ENCODE measurements around the gene DNAJA2. TPM values are rescaled to one million over a fixed set of nuclear protein-coding genes. Genes with fewer than 3 reads are reported as not detected.
A peak's percentile ranks its signal among the peaks of the same experiment; 100 is the strongest.

Gene DNAJA2
- total RNA-seq, 1 donor from 2014 or later: 86.3 TPM

- DNase-seq (ENCODE audit: missing footprints) (no peak), ATAC-seq (no peak)
- intact Hi-C loops (cut with DNase I): no loop called here
These were observed 8.9 kb upstream of the DNAJA2 start for GRCh38 chr16:46982335-46982734.

DNA sequence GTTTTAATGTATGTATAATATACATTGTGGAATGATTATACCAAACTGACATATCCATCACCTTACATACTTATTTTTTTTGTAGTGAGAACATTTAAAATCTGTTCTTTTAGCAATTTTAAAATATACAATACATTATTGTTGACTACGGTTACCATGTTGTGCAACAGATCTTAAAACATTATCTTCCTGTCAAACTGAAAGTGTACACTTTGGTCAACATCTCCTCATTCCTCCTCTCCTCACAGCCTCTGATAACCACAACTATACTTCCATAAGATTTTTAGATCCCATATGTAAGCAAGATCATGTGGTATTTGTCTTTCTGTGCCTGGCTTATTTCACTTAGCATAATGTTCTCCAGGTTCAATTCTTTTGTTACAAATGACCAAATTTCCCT lies 7.5 kb upstream of the DNAJA2 start:
- intact Hi-C loops (cut with DNase I): no loop called here
- DNase-seq (ENCODE audit: missing footprints) (no peak), ATAC-seq (no peak)

- no peak for DNase-seq (ENCODE audit: missing footprints)
- intact Hi-C loops (cut with DNase I): no loop called here
- no peak for ATAC-seq
These were observed 3.1 kb upstream of the DNAJA2 start for GRCh38 chr16:46976550-46976949.

DNA sequence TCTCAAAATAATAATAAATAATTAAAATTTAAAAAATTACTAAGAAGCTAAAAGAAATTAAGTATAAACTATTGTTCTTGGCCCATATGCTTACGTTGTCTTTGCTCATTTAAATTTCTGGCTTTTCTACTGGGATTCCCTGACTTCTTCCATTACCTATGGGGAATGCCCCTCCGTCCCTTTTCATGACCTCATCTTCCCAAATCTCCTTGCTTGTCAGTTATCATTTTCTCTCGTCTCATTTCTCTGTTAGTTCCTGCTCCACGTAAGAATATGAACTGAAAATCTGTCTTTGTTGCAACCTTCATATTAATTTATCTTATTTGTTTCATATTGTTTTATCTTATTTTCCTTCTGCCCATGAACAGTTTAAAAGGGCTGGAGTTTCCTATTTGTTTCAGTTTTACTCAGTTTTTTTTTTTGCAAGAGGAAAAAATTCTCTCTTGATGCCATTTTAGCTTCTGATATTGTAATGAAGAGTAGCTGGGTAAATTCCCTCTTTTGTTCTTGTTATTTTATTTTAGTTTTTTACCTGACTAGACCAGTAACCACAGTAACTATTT lies 2.5 kb upstream of the DNAJA2 start:
- DNase-seq (ENCODE audit: missing footprints) (no peak), ATAC-seq (no peak)
- intact Hi-C loops (cut with DNase I): no loop called here

- DNase-seq (ENCODE audit: missing footprints) (no peak), ATAC-seq (no peak)
- intact Hi-C loops (cut with DNase I): no loop called here
These were observed 1.7 kb upstream of the DNAJA2 start for GRCh38 chr16:46975165-46975564.

DNA sequence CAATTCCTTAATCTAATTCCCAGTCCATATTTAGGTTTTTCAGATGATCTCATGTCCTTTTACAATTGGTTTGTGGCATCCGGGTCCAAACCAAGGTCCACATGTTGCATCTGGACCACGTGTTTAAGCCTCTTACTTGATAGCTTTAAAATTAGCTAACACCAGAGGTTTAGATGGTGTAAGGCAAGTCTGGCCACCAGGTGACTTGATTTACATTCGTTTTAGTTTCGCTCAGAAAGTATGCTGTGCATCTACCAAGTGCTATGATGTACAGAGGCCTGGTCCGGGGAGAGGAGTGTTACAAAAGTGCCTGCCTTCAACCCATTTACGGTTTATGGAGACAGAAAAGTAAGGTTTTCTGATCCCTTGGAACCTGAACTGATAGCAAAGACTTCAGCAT lies 878 bp upstream of the DNAJA2 start:
- ATAC-seq: no peak
- DNase-seq (ENCODE audit: missing footprints): no peak
- intact Hi-C loops (cut with DNase I): no loop called here

DNA sequence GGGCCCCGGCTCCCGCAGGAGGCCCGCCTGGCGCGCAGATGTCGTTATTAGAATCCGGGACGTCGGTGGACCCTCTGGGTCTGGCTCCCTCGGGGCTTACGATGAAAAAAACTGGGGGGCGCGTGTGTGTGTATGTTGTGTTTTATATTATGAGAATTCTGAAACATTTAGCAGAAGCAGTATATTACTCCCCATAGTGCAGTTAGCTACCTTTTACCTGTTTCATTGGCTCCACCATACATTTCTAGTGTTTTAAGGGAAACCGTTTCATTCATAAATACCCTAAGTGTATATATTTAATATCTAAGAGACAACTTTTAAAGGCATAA lies 486 bp upstream of the DNAJA2 start:
- no peak for ATAC-seq
- no peak for DNase-seq (ENCODE audit: missing footprints)
- intact Hi-C loops (cut with DNase I): no loop called here

- DNase-seq (ENCODE audit: missing footprints): peak; percentile 70
- intact Hi-C loops (cut with DNase I): no loop called here
These were observed 856 bp downstream of the DNAJA2 start for GRCh38 chr16:46972429-46973206.

DNA sequence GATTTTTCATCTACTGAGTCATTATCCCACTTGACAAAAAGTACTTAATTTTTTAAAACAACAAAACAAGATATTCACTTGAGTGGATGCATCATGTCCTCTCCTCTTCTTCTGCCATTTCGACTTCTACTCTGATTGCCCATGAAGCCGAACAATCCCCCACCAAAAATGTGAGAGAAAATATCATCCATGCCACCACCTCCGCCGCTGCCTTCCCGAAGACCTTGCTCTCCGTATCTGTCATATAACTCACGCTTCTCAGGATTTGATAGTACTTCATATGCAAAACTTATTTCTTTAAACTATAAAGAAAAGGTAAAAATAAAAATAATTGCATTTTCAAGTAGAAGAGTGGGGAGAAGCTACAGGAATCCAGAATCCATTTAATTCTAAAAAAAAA lies 2.2 kb downstream of the DNAJA2 start:
- DNase-seq (ENCODE audit: missing footprints): no peak
- intact Hi-C loops (cut with DNase I): no loop called here
- ATAC-seq: no peak

More at GRCh38 chr16:46972429-46973206, 856 bp downstream of the DNAJA2 start:
- ATAC-seq: peak; percentile 11

- DNase-seq (ENCODE audit: missing footprints) (no peak), ATAC-seq (peak; percentile 64)
- intact Hi-C loops (cut with DNase I): no loop called here
These were observed 3.4 kb downstream of the DNAJA2 start for GRCh38 chr16:46970089-46970488.

- intact Hi-C loops (cut with DNase I): no loop called here
- no peak for DNase-seq (ENCODE audit: missing footprints)
- ATAC-seq: no peak
These were observed 5.4 kb downstream of the DNAJA2 start for GRCh38 chr16:46968063-46968435.

DNA sequence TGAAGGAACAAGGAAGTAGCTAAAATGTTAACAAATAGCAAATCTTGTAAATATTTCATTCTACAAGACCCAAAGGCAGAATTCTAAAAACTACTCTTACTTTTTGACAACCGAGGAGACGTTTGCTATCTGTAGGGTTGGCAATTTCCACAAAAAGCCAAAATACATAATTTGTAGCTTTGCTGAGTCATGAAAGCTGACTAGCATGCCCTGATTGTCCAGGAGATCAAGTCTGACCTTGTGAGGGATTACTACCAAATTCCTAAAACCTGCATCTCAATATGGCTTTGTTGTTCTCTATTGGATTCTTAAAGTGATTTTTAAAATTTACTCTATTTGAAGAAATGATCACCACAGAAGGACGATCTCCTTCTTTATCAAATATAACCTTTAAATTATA lies 10.8 kb downstream of the DNAJA2 start:
- intact Hi-C loops (cut with DNase I): no loop called here
- ATAC-seq: no peak
- no peak for DNase-seq (ENCODE audit: missing footprints)

- no peak for DNase-seq (ENCODE audit: missing footprints)
- intact Hi-C loops (cut with DNase I): no loop called here
- no peak for ATAC-seq
These were observed 11.8 kb downstream of the DNAJA2 start for GRCh38 chr16:46961373-46962353.

DNA sequence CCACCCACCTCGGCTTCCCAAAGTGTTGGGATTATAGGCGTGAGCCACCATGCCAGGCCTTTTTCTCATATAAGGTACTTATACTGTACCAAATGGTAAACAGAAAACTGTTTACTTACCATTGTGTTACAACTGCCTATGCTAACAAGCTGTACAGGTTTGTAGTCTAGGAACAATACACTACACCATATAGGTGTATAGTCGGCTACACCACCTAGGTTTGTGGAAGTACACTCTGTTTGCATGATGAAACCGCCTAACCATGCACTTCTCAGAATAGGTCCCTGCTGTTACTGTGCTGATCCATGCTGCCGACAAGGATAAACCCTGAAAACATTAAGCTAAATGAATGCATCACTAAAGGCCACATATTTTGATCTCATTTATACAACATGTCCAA lies 18.9 kb downstream of the DNAJA2 start:
- ATAC-seq (no peak), DNase-seq (ENCODE audit: missing footprints) (no peak)
- intact Hi-C loops (cut with DNase I): no loop called here

GRCh38 chr16:46950009-46950408 lies 23.5 kb downstream of the DNAJA2 start:
- no peak for ATAC-seq
- no peak for DNase-seq (ENCODE audit: missing footprints)
- intact Hi-C loops (cut with DNase I): no loop called here

DNA sequence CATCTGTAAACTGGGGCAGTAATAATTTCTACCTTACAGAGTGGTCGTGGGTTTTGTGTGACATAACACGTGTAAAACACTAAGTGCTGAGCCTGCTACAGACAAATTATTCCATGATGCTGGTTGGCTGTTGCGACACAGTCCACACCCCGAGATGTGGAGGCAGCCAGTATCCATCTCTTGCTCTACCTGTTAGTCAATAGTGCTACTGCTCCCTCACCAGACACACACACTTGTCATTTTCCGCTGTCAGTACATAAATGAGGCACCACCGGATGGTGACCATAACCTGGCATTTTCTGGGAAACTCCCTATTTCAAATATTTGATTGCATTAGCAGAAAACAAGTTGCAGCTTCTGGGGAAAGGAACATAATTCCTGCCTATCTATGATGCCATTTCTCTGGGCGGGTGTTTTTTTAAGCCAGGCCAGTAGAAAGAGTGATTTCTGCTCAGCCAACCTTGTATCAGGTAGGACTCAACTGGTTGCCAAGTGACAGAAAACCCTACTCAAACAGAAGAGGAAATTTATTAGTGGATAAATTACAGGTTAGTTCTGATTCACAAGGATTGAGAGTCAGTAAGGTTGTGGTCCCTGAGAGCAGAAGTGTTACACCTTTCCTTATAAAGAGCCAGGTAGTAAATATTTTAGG lies 24.1 kb downstream of the DNAJA2 start:
- intact Hi-C loops (cut with DNase I): loop anchor here (5.0 kb wide), 1 partner anchor 1213 kb away; no protein-coding TSS in a partner anchor
- no peak for ATAC-seq
- no peak for DNase-seq (ENCODE audit: missing footprints)

DNA sequence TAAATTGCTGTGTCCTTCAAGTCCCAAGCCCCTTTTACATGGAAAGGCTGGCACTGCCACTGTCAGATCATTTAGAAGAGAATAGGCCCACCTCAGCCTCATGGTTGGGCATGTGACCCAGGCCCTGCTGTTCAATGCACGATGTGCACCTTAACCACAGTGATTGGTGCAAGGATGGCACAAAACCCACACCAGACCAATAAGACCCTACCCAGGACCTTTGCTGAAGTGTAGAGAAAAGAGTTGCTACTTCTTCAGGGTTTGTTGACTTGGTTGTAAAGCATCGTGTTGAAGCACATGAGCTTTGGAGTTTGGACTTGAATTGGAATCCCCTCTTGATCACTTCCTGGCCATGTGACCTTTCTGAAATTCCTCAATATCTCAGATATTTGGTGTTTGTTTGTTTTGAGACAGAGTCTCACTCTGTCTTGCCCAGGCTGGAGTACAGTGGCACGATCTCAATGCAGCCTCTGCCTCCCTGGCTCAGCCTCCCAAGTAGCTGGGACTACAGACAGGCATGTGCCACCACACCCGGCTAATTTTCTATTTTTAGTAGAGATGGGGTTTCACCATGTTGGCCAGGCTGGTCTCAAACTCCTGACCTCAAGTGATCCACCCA lies 24.8 kb downstream of the DNAJA2 start:
- no peak for ATAC-seq
- intact Hi-C loops (cut with DNase I): loop anchor here (5.0 kb wide), 1 partner anchor 1214 kb away; no protein-coding TSS in a partner anchor
- DNase-seq (ENCODE audit: missing footprints): no peak

- ATAC-seq (no peak), DNase-seq (ENCODE audit: missing footprints) (no peak)
- intact Hi-C loops (cut with DNase I): loop anchor here (5.0 kb wide), 1 partner anchor 1214 kb away; no protein-coding TSS in a partner anchor
These were observed 25.4 kb downstream of the DNAJA2 start for GRCh38 chr16:46947900-46948547.
